ENCODE data around the gene TMEM256.

Gene TMEM256

DNA sequence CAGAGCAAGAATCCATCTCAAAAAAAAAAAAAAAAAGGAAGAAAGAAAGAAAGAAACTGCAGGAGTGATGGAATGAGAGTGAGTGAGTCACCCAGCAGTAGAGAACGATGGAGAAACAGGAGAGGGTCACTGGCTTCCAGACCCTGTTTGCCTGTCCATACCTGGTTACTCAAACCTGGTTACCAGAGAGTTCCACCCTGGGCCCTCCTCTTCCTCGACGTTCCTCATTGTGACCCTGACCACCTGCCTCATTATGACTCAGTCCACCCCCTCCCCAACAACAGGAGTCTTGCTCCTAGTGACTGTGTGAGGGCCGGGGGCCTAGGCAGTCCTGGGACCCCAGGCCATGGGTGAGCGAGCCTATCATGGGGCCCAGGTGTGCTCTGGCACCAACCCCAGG is 24.7 kb upstream of the TMEM256 start, which contains the start of gene SPEM3:
SPEM3 (plus strand) TSS at position 301 of the 400 bp plus-strand sequence; CDS start at position 347, 46 bp downstream.
- no peak for DNase-seq

DNA sequence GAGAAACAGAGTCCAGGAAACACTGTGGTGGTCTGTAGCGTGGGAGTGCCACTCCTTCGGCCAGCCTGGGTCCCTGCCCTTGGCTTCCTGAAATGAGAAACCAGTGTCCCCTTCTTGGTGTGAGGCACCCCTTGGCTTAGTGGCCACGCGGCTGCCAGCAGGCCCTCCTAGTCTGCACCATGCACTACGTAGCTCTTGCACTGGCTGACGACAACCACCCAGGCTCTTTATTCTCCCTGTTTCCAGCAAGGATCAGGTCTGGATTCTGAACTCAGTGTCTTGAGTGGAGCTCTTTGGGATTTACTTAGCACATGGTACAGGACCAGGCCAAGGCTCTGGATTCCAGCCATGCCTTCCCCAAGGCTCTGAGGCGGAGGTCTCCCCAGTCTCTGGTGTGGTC is 23.7 kb upstream of the TMEM256 start:
- no peak for DNase-seq

DNA sequence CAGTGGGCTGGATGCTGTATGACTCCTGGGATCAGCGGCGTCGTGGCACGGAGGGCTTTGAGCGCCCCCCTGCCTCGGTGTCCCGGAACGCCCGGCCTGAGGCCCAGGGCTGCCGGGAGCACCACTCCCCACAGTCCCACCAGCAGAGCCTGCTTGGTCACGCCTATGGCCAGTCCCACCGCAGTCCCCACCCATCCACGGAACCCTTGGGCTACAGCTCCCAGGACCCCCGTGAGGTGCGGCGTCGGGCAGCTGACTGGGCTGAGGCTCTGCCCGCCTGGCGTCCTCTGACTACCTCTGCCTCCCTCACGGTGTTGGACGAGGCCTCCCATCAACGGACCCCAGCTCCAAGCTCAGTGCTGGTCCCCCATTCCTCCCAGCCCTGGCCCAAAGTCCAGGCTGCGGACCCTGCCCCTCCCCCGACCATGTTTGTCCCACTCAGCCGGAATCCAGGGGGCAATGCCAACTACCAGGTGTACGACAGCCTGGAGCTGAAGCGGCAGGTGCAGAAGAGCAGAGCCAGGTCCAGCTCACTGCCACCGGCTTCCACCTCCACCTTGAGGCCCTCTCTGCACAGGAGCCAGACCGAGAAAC is 23.1 kb upstream of the TMEM256 start:
- DNase-seq: no peak

DNA sequence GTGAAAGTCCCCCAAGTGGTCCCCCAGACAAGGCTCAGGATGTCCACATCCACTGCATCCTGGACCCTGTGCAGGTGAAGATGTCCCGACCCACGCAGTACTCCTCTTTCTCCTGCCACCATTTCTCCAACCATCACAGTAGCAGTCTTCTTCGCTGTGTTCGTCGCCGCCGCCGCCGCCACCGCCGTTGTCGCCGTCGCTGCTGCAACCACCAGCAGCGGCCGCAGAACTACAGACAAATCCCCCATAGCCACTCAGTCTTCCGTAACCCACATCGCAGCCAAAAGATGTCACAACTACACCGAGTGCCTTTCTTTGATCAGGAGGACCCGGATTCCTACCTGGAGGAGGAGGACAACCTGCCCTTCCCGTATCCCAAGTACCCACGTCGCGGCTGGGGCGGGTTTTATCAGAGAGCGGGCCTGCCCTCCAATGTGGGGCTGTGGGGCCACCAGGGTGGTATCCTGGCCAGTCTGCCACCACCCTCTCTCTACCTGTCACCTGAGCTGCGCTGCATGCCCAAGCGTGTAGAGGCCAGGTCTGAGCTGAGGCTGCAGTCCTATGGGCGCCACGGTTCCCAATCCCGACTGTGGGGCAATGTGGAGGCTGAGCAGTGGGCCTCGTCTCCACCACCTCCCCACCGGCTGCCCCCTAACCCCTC is 22.4 kb upstream of the TMEM256 start:
- DNase-seq: no peak

DNA sequence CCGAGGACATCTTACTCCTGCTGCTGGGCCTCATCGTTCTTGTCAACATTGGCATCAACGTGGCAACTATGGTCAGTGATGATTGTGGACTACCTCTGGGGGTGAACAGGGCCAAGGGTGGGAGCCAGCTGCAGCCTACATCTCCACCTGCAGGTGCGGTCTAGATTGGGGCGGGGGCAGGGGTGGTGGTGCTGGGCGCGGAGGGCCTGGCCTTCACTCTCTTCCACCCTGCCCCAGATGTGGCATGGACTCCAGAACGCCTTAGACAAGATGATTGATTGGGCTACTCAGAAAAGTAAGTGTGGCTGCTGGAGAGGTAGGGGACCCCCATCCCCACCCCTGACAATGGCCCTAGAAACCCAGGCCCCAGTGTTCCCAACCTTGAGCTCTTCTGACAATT is 21.9 kb upstream of the TMEM256 start:
- no peak for DNase-seq

DNA sequence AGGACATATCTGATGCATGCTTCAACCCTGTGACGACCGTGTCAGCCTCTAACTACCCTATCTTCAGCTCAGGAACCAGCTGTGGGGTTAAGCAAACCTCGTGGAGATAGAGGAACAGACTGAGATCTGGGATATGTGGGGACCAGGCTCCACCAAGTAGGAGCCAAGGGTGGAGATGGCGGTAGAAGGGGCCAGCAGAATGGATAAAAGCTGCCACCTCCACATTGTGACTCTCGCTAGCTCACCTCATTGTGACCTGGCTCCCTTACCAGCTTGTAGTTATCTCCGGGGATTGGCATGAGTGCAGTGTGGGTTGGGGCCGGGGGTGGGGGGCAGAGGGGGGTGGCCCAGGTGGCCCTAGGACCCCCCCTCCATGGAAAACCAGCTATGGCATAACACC is 21.4 kb upstream of the TMEM256 start, which contains the start of gene SPEM2:
SPEM2 (plus strand) TSS at position 301 of the 400 bp plus-strand sequence; CDS start at position 374, 73 bp downstream.
- no peak for DNase-seq

DNA sequence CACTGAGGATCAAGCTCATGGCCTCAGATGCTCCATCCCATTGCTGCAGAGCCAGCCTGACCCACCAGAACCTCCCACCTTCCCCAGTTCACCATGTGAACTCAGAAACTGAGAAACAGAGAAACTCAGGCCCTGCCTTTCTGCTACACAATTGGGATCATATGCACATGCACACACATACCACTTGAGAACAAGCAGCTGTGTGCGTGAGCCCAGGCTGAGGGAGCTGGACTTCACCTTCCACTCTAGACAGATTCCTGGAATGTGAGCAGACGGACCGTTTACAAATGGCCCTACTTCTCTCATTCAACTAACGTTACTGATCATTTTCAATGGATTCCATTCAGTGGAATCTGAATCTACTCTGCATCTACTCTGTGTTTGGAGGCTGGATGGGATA is 19.8 kb upstream of the TMEM256 start:
- no peak for DNase-seq

DNA sequence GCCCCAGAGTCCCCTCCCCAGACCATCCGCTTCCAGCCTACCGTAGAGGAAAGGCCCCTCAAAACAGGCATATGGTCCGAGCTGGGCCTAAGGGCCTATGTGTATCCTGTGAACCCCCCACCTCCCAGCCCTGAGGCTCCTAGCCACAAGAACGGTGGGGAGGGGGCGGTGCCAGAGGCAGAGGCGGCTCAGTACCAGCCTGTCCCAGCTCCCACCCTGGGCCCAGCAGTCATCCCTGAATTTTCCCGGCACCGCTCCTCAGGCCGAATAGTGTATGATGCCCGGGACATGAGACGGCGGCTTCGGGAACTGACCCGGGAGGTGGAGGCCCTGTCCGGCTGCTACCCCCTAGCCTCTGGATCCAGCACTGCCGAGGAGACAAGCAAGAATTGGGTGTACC is 17.3 kb upstream of the TMEM256 start:
- no peak for DNase-seq

DNA sequence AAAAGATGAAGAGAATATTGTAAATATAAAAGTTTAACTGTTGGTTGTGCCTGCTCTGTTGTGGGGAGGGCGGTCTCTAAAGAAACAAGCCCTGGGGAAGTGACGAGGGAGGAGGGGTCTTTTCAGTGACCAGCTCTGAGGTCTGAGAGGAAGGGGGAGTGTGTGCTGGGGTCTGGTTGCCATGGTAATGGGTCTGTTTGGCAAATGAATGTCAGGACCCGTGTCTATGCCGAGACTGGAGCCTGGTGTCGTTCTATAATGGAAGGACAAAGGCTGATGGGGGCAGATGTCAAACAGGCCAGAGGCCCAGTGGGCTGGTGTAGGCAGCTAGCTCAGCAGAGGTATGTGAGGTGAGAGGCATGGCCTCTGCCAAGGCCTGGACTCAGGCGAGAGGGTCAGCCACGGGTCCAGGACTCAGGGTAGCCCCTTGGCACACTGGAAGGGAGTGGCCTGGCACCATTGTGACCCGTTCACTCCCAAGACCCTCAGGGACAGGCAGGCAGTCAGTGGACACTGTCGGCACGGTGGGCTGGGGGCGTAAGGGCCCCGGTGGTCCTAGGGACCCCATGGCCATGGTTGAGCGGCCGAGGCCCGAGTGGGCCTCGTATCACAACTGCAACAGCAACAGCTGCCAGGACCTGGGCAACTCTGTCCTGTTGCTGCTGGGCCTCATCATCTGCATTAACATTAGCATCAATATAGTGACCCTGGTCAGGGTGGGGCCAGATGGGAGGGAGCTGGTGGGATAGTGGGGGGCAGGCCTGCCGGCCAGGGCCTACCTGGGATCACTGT is 16.1 kb upstream of the TMEM256 start, which contains the start of gene SPEM1:
SPEM1 (plus strand) TSS at position 506 of the 792 bp plus-strand sequence; CDS start at position 567, 61 bp downstream.
- DNase-seq: no peak

DNA sequence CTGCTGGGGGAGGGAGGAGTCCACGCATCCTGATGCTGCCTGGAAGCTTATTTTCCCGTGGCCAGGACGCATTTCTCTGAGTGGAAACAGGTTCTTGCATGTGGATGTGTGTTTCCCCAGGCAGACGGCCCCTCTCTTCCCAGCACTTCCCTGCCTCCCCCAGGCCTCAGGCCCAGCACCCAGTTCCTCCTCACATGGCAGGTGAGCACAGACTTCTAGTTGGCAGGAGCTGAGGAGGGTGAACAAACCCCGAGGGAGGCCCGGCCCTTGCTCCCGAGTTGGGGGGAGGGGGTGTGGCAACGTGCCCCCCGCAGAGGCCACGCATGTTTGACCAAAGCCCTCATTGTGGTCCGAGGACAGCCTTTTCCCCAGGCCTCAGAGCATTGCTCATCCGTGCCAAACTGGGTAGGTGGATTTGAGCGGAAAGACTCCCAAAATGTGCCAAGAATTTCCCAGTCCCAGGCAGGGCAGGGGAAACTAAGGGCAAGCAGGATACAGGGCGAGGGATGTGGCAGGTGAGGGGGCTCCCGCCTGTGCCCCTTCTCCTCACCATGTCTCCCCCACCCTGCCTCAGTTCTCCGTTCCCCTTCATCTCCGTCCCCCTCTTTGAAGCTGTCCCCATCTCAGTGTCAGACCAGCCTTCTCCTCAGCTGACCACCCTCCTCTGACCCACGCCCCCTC is 14.7 kb upstream of the TMEM256 start:
- no peak for DNase-seq

DNA sequence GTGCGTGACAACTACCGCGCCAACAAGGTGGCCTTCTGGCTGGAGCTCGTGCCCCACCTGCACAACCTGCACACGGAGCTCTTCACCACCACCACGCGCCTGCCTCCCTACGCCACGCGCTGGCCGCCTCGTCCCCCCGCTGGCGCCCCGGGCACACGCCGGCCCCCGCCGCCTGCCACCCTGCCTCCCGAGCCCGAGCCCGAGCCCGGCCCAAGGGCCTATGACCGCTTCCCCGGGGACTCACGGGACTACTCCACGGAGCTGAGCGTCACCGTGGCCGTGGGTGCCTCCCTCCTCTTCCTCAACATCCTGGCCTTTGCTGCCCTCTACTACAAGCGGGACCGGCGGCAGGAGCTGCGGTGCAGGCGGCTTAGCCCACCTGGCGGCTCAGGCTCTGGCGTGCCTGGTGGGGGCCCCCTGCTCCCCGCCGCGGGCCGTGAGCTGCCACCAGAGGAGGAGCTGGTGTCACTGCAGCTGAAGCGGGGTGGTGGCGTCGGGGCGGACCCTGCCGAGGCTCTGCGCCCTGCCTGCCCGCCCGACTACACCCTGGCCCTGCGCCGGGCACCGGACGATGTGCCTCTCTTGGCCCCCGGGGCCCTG is 13.3 kb upstream of the TMEM256 start:
- DNase-seq: no peak

DNA sequence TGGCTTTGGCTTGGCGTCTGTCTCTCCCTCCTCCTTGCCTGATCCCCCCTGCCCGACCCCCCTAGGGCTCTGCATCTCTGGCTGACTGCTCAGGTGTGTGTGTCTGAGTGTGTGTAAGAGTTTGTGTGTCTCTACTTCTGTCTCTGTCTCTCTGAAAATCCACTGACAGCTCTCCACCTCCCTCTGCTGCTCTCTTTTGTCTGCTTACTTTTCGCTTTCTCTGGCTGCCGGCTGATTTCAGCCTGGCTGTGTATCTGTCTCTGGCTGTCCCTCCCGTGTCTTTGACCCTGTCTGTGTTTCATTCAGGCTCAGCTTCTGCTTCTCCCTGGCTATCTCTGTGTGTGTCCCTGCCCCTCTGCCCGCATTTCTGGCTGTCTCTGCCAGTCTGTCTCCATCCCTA is 12.4 kb upstream of the TMEM256 start:
- DNase-seq: no peak

DNA sequence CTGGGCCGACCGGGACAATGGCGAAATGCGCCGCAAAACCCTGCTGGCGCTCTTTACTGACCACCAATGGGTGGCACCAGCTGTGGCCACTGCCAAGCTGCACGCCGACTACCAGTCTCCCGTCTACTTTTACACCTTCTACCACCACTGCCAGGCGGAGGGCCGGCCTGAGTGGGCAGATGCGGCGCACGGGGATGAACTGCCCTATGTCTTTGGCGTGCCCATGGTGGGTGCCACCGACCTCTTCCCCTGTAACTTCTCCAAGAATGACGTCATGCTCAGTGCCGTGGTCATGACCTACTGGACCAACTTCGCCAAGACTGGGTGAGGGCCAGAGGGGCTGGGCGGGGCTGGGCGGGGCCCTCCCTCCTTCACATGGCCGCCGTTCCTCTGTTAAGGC is 11.9 kb upstream of the TMEM256 start:
- no peak for DNase-seq

DNA sequence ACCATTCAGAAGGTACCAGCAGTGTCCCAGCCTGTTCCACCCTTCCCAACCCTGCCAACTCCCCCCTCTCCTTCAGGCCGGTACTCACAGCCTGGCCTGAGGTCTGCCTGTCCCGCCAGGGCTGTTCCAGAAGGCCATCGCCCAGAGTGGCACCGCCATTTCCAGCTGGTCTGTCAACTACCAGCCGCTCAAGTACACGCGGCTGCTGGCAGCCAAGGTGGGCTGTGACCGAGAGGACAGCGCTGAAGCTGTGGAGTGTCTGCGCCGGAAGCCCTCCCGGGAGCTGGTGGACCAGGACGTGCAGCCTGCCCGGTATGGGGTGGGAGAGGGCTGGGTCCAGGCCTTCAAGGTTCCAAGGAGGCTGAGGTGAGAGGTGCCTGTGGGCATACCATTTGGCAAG is 10.9 kb upstream of the TMEM256 start:
- no peak for DNase-seq

DNA sequence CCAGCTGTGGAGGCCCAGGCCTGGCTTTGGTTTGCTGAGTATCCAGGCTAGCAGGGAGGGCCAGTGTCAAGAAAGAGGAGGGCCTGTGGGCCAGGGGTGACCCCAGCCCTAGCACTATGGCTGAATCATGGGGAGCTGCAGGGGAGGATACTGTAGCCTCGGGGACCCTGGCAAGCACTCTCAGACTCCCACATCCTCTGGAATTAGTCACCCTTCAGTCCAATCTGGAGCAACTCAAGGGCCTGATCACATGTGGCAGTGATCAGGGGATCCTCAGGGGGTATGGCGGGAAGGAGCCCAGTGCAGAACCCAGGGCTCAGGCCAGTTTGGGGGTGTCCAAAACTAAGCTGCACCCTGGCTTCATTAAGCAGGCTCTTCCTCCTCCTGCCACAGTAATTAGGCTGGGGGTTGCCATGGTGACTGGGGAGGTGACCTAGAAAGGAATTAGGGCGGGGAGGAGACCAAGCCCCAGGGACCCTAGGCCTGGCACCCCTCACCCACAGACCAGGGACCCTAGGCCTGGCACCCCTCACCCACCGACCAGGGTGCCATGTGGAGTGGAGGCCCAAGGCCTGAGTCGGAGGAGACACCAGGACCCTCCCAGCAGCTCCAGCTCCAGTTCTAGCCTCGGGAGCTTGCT is 9.6 kb upstream of the TMEM256 start:
- no peak for DNase-seq

DNA sequence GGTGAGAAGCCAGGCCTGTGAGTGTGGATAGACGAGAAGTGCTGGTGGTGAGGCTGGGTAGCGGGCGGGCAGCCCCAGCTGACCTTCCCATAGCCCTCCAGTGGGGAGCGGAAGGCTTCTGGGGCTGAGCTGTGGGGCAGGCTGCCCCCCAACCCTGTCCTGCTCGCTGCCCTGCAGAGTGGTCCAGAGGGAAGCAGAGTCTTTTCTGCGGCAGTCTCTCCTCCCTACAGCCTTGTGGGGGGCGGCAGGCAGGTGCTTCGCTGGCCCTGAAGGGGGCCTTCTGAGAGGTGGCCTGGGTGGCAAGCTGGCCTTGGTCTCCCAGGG is 7.5 kb upstream of the TMEM256 start:
- no peak for DNase-seq

DNA sequence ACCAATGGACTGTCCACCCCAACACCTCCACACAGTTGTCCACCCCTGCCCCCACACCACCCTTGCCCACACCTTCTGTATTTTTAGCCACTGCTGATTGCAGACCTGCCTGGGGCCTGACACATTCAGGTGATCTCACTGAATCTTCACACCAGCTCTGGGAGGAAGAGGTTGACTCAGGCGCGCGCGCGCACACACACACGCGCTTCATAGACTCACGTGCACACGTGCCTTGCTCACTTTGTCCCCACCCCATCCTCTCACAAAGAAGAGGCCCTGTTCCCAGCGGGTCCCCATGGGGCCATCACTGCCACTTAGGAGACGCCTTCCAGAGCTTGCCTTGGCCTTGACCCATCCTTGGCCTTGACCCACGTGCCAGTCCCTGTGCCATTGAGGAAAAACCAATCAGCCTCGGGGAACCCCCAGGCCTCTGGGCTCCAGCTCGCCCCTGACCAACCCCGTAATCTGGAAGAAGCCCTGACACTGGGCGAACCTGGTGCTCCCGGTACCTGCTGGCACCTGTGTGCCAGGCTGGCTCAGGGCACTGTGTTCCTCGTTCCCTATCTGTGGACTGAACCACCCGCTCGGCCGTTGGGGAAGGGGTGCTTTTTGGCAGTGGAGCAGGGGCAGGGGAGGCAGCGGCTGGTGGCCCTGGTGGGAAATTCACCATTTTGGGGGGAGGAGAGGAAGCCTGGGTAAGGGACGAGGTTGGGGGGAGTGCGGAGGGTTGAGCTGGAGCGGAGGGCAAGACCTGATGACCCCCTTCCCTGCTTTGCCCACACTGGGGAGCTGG is 6.9 kb upstream of the TMEM256 start:
- no peak for DNase-seq

DNA sequence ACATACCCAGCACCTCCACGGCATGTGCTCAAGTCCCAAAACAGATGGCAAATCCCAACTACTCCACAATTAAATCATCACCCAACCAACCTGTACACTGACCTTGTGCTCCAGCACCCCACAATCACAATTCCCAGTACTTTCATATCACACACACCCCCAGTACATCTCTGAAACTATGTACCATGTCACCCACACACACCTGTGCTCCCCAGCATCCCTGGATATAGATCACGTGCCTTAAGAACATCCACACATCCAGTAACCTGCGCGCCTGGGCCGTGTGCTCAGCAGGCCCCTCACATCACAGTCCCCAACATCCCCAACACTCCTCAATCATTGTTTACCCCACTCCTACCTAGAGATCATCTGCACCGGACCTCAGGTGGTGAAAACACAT is 5.8 kb upstream of the TMEM256 start:
- DNase-seq: no peak

DNA sequence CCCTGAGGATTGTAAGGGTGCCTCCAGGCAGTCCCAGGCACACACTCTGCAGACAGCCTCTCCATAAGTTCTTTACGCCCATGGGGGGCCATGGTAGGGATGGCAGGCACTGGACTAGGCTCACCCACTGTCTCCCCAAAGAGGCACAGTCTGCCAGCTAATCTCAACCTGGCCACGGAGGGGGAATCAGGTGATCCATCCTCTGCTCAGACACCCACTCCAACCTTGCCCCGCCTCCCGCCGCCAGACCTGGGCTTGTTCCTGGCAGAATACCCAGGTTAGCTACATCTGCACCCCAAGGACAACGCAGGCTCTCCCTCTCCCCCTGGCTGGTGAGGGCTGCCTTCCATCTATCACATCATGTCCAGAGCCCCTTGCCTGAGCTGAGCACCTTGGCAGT is 5.0 kb upstream of the TMEM256 start:
- no peak for DNase-seq

DNA sequence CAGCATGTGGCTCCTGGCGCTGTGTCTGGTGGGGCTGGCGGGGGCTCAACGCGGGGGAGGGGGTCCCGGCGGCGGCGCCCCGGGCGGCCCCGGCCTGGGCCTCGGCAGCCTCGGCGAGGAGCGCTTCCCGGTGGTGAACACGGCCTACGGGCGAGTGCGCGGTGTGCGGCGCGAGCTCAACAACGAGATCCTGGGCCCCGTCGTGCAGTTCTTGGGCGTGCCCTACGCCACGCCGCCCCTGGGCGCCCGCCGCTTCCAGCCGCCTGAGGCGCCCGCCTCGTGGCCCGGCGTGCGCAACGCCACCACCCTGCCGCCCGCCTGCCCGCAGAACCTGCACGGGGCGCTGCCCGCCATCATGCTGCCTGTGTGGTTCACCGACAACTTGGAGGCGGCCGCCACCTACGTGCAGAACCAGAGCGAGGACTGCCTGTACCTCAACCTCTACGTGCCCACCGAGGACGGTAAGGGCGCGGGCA is 4.4 kb upstream of the TMEM256 start:
- DNase-seq: no peak

DNA sequence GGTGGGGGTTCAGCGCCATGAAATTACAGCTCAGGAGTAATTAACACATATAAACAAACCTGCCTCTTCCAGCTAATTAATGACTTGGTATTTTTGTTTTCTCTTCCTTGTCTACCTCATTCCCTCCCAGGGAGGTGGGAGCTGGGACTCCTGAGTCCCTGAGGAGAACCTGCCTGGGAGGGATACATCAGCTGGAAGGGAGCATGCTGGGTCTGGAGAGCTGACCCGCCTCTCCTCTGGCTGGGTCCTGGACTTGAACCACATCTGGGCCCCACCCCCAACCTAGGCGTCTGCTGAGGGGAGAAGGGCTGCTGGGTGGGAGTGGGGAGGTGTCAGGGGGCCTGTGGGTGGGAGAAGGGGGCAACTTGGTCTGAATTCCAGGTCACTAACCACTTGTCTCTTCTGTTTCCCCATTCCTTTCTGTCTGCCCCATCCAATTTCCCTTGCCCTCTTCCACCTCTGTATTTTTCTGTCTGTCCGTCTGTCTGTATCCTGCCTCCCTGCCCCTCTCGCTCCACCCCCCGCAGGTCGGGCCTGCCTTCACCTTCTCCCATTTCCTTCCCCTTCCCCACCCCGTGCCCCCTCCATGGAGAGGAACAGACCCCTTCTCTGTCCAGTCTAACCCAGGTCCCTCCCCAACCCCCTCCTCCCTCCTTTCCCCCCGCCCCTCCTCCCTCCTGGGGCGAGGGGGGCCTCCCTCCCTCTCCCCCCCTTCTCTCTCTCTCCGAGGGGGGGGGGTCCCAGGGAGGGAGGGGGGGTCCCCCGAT is 3.8 kb upstream of the TMEM256 start, which contains the start of gene NLGN2:
NLGN2 (plus strand) TSS at position 361 of the 767 bp plus-strand sequence. CDS start 411 bp downstream, outside the sequence.
- DNase-seq: no peak

Measured in DMS79 (cell line).